Activated T-helper 17 cell treated with anti-CD3 and anti-CD28 coated beads, Interleukin-2, amount 50 U/mL, for 72 hours (primary cell): ENCODE results near the gene NKD2. TPM values are rescaled to one million over a fixed set of nuclear protein-coding genes. Genes with fewer than 3 reads are reported as not detected.

ENCODE experiments used
- ATAC-seq: fragments of 150-1000 bp; cut with Tn5 transposase; replicated peaks from 2 replicates; pipeline ENCODE4 v1.10.0; 2021; ENCODE audit warnings: mild to moderate bottlenecking, moderate library complexity
- H3K27ac Mint-ChIP-seq: one replicate; pipeline ENCODE4 v1.8.0; 2022; ENCODE audit warnings: mixed read lengths
- H3K27me3 Mint-ChIP-seq: one replicate; pipeline ENCODE4 v1.8.0; 2022; ENCODE audit warnings: mixed read lengths
- H3K36me3 Mint-ChIP-seq: one replicate; pipeline ENCODE4 v1.8.0; 2022; ENCODE audit warnings: low read depth, mild to moderate bottlenecking, mixed read lengths
- H3K4me1 Mint-ChIP-seq: one replicate; pipeline ENCODE4 v1.8.0; 2022; ENCODE audit warnings: mixed read lengths
- H3K4me3 Mint-ChIP-seq: one replicate; pipeline ENCODE4 v1.8.0; 2022; ENCODE audit warnings: mild to moderate bottlenecking, mixed read lengths
- H3K9me3 Mint-ChIP-seq: one replicate; pipeline ENCODE4 v1.8.0; 2022; ENCODE audit warnings: mixed read lengths
- total RNA-seq, 2 donors: library from RNA; stranded (reverse); gene quantifications; one replicate each; pipeline ENCODE4 v1.2.3, GENCODE V29; 2022

NKD2 gene
- total RNA-seq, 2 donors from 2014 or later, result 0.37 to 1.2 TPM

DNA sequence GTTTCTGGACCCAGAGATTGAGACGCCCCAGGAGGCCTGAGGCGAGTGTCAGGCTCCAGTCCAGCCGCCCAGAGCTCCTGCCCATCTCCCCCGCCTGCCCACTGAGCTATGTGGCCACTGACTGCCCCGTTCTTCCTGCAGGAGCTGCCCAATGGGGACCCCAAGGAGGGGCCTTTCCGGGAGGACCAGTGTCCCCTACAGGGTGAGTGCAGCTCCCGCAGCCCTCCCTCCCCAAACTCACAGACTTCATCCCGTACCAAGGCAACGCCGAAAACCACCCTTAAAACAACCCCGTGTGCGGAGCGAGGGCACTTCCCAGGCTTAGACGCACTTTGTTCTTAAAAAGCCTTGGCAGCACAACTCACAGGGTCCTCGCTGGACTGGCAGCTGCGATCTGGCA, 23.4 kb downstream of the NKD2 start:
- Mint-ChIP-seq H3K4me1 (no peaks in the 10 kb centered on the region), H3K4me3 (no peak overlapping the region), H3K27ac (no peak overlapping the region), H3K27me3 (peaks cover 4% of the 10 kb centered on the region), H3K9me3 (no peaks in the 10 kb centered on the region), H3K36me3 (no peaks in the 10 kb centered on the region)
- ATAC-seq, result no peak

GRCh38 chr5:1032551-1033027, 24.0 kb downstream of the NKD2 start:
- Mint-ChIP-seq H3K9me3 (no peaks in the 10 kb centered on the region), H3K4me3 (no peak overlapping the region), H3K27me3 (peaks cover 4% of the 10 kb centered on the region), H3K4me1 (no peaks in the 10 kb centered on the region), H3K36me3 (no peaks in the 10 kb centered on the region), H3K27ac (no peak overlapping the region)
- ATAC-seq, result no peak

DNA sequence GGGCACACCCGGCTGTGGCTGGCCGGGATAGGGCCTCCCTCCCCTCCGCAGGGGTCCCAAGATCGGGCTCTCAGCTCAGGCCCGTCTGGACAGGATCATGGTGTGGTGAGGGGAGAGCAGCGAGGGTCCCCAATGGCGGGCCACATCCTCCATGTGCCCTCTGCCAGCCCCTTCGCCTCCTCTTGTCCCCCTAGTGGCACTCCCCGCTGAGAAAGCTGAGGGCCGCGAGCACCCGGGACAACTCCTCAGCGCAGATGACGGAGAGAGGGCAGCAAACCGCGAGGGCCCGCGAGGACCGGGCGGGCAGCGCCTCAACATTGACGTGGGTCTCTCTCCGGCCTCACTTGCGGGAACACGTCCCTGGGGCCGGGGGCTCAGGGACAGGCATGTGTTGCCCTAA, 24.6 kb downstream of the NKD2 start:
- Mint-ChIP-seq H3K27me3 (peaks cover 4% of the 10 kb centered on the region), H3K4me3 (no peak overlapping the region), H3K4me1 (no peaks in the 10 kb centered on the region), H3K9me3 (no peaks in the 10 kb centered on the region), H3K27ac (no peak overlapping the region), H3K36me3 (no peaks in the 10 kb centered on the region)
- no peak for ATAC-seq

GRCh38 chr5:1033606-1034420, 25.2 kb downstream of the NKD2 start:
- Mint-ChIP-seq H3K36me3 (no peaks in the 10 kb centered on the region), H3K27ac (no peak overlapping the region), H3K4me1 (no peaks in the 10 kb centered on the region), H3K4me3 (no peak overlapping the region), H3K27me3 (peaks cover 4% of the 10 kb centered on the region), H3K9me3 (no peaks in the 10 kb centered on the region)
- ATAC-seq, result no peak

DNA sequence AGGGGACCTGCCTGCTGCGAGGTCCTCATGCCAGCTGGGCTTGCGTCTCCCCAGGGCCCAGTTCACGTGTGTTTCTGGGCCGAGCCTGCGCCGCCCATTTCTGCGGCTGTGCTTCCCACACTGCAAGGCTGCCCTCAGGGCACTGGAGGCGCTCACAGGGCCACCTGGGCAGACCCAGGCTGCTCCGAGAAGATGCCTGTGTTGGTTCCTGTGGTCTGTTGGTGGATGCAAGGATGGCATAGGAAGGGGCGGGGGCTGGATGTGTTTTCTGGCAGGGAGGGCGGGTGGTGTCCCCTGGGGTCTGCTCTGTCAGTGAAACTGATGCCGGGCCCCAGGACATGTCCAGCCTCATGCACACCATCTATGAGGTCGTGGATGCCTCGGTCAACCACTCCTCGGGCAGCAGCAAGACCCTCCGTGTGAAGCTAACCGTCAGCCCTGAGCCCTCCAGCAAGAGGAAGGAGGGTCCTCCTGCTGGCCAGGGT, 25.9 kb downstream of the NKD2 start:
- no peaks in the 10 kb centered on the region for H3K36me3 Mint-ChIP-seq

GRCh38 chr5:1034986-1035385, 26.4 kb downstream of the NKD2 start:
- Mint-ChIP-seq H3K36me3 (no peaks in the 10 kb centered on the region), H3K27me3 (peaks cover 4% of the 10 kb centered on the region), H3K9me3 (no peaks in the 10 kb centered on the region), H3K4me3 (no peak overlapping the region), H3K4me1 (no peaks in the 10 kb centered on the region), H3K27ac (no peak overlapping the region)
- ATAC-seq, result no peak

More for the DNA sequence above, 25.9 kb downstream of the NKD2 start:
- H3K27ac Mint-ChIP-seq, result no peak overlapping the region
- ATAC-seq, result no peak
- peaks cover 4% of the 10 kb centered on the region for H3K27me3 Mint-ChIP-seq
- no peaks in the 10 kb centered on the region for H3K4me1 Mint-ChIP-seq
- no peaks in the 10 kb centered on the region for H3K9me3 Mint-ChIP-seq
- H3K4me3 Mint-ChIP-seq, result no peak overlapping the region

DNA sequence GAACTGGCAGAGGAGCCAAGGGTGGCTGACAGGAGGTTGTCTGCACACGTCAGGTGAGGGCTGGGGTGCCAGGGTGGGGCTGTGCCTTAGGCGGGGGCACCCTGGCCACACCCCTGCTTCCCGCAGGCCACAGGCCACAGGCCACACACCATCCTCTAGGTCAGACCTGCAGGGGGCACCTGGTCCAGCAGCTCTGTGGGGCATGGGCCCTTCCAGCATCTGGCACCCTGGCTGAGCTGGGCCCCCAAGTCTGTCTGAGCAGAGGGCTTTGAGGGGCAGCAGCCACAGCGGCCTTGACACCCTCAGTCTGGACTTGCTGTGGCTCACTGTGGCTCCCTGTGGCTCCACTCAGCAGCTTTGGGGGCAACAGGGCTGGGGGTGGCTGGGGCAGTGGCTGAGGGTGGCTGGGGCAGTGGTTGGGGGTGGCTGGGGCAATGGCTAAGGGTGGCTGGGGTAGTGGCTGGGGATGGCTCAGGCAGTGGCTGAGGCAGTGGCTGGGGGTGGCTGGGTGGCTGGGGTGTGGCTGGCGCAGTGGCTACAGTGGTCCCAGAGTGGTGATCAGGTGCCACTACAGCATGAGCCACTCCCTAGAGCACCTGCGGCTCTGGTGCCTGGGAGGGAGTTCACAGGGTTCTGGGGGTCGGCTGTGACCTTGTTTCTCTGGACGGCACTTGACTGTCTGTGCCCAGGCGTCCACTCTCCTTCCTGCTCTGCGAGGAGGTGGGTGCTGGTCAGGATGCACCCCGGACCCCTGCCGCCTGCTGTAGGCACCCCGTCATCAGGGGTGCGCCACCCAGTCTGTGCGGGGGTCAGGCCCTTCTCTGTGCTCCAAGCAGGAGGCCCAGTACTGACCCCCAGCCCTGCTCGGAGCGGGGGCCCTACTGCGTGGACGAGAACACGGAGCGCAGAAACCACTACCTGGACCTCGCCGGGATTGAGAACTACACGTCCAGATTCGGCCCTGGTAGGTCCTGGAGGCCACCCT, 27.1 kb downstream of the NKD2 start:
- peaks cover under 1% of the 10 kb centered on the region for H3K4me1 Mint-ChIP-seq
- H3K9me3 Mint-ChIP-seq, result no peaks in the 10 kb centered on the region
- no peaks in the 10 kb centered on the region for H3K36me3 Mint-ChIP-seq
- peaks cover 4% of the 10 kb centered on the region for H3K27me3 Mint-ChIP-seq
- no peak overlapping the region for H3K27ac Mint-ChIP-seq
- ATAC-seq, result no peak
- H3K4me3 Mint-ChIP-seq, result no peak overlapping the region

- H3K27ac Mint-ChIP-seq, result no peak overlapping the region
- H3K36me3 Mint-ChIP-seq, result no peaks in the 10 kb centered on the region
- H3K27me3 Mint-ChIP-seq, result peaks cover 4% of the 10 kb centered on the region
- H3K9me3 Mint-ChIP-seq, result peaks cover 9% of the 10 kb centered on the region
- ATAC-seq, result no peak
- H3K4me1 Mint-ChIP-seq, result peaks cover 9% of the 10 kb centered on the region
- H3K4me3 Mint-ChIP-seq, result no peak overlapping the region
Observed at GRCh38 chr5:1036504-1037122, 28.0 kb downstream of the NKD2 start.

GRCh38 chr5:1037123-1037670, 28.6 kb downstream of the NKD2 start:
- no peak overlapping the region for H3K27ac Mint-ChIP-seq
- peaks cover 4% of the 10 kb centered on the region for H3K27me3 Mint-ChIP-seq
- ATAC-seq, result no peak
- H3K4me1 Mint-ChIP-seq, result peaks cover 15% of the 10 kb centered on the region
- peaks cover 15% of the 10 kb centered on the region for H3K9me3 Mint-ChIP-seq
- no peaks in the 10 kb centered on the region for H3K36me3 Mint-ChIP-seq
- no peak overlapping the region for H3K4me3 Mint-ChIP-seq

DNA sequence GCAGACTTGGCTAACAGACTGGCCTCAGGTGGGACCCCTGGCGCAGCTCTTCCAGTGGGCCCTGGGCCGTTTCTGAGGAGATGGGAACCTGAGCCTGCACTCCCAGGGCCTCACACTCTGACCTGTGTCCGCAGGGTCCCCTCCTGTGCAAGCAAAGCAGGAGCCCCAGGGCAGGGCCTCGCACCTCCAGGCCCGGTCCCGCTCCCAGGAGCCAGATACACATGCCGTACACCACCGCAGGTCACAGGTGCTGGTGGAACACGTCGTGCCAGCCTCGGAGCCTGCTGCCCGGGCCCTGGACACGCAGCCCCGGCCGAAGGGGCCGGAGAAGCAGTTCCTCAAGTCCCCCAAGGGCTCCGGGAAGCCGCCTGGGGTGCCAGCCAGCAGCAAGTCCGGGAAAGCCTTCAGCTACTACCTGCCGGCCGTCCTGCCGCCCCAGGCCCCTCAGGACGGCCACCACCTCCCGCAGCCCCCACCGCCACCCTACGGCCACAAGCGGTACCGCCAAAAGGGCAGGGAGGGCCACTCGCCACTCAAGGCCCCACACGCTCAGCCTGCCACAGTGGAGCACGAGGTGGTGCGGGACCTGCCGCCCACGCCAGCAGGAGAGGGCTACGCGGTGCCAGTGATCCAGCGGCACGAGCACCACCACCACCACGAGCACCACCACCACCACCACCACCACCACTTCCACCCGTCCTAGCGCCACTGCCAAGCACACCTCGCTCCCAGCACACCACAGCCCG, 29.2 kb downstream of the NKD2 start:
- H3K27ac Mint-ChIP-seq, result no peak overlapping the region
- H3K4me1 Mint-ChIP-seq, result peaks cover 22% of the 10 kb centered on the region
- peaks cover 4% of the 10 kb centered on the region for H3K27me3 Mint-ChIP-seq
- no peak for ATAC-seq
- H3K9me3 Mint-ChIP-seq, result peaks cover 21% of the 10 kb centered on the region
- no peak overlapping the region for H3K4me3 Mint-ChIP-seq
- H3K36me3 Mint-ChIP-seq, result no peaks in the 10 kb centered on the region

DNA sequence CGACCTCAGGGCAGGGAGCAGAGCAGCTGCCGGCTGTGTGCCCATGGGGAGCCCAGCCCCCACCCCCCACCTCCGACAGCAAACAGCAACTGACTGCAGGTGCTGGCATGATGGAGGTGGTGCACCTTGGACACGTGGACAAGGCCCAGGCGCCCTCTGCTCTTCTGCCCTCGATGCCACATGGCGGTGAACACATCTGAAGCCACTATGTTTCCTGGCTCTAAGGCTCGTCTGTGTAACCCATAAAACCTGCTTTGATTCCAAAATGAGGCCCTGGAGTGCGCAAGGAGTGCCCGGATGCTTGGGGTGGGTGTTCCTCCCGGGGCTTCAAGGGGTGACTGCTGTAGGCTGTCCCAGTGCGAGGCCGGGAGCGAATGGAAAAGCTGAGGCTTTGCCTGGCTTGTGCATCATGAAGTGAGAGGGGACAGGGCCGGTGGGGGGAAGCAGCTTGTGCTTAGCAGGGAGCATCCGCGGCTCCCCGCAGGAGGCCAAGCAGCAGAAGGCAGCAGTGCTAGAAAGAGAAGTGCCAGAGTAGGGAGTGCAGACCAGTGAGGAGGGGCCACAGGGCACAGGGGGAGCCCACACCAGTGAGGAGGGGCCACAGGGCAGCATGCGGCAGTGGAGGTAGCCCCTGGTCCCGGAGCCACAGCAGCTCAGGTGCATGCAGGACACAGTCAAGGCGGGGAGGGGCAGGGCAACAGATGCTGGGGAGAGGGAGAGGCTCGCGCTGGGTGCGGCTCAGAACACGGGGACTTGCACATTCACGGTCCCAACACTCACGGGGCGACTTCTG, 30.0 kb downstream of the NKD2 start:
- no peak for ATAC-seq
- Mint-ChIP-seq H3K4me3 (no peak overlapping the region), H3K9me3 (peaks cover 29% of the 10 kb centered on the region), H3K27ac (no peak overlapping the region), H3K27me3 (peaks cover 4% of the 10 kb centered on the region), H3K36me3 (no peaks in the 10 kb centered on the region), H3K4me1 (peaks cover 29% of the 10 kb centered on the region)

- no peak overlapping the region for H3K4me3 Mint-ChIP-seq
- H3K4me1 Mint-ChIP-seq, result peaks cover 35% of the 10 kb centered on the region
- H3K9me3 Mint-ChIP-seq, result peaks cover 34% of the 10 kb centered on the region
- peaks cover 4% of the 10 kb centered on the region for H3K27me3 Mint-ChIP-seq
- no peak for ATAC-seq
- no peaks in the 10 kb centered on the region for H3K36me3 Mint-ChIP-seq
- H3K27ac Mint-ChIP-seq, result no peak overlapping the region
Observed at GRCh38 chr5:1039210-1039548, 30.6 kb downstream of the NKD2 start.

DNA sequence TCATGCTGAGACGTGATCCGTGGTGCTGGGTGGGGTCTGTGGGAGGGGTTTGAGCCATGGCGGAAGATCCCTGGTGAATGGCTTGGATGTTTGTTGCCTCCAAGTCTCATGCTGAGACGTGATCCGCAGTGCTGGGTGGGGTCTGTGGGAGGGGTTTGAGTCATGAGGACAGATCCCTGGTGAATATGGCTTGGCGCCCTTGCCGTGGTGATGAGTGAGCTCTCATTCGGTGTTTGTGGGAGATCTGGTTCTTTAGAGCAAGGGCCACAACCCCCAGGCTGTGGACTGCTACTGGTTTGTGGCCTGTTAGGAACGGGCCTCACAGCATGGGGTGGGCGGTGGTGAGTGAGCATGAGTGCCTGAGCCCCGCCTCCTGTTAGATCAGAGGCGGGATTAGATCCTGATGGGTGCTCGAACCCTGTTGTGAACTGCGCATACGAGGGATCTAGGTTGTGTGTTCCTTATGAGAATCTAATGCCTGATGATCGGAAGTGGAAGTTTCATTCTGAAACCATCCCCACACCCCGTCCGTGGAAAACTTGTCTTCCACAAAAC, 31.2 kb downstream of the NKD2 start:
- no peak overlapping the region for H3K4me3 Mint-ChIP-seq
- peaks cover 4% of the 10 kb centered on the region for H3K27me3 Mint-ChIP-seq
- no peak for ATAC-seq
- H3K27ac Mint-ChIP-seq, result no peak overlapping the region
- H3K9me3 Mint-ChIP-seq, result peaks cover 40% of the 10 kb centered on the region
- peaks cover 41% of the 10 kb centered on the region for H3K4me1 Mint-ChIP-seq
- no peaks in the 10 kb centered on the region for H3K36me3 Mint-ChIP-seq
